ENCODE results near the gene DNAJB6. TPM values are rescaled to one million over a fixed set of nuclear protein-coding genes. Genes with fewer than 3 reads are reported as not detected.
"Not testable (repeated sequence)": the region's sequence is repeated elsewhere in the genome, so short reads cannot be mapped to it uniquely, and the experiment has no call there.

The DNAJB6 gene
- total RNA-seq, 1 donor from 2014 or later = 122 TPM

DNA sequence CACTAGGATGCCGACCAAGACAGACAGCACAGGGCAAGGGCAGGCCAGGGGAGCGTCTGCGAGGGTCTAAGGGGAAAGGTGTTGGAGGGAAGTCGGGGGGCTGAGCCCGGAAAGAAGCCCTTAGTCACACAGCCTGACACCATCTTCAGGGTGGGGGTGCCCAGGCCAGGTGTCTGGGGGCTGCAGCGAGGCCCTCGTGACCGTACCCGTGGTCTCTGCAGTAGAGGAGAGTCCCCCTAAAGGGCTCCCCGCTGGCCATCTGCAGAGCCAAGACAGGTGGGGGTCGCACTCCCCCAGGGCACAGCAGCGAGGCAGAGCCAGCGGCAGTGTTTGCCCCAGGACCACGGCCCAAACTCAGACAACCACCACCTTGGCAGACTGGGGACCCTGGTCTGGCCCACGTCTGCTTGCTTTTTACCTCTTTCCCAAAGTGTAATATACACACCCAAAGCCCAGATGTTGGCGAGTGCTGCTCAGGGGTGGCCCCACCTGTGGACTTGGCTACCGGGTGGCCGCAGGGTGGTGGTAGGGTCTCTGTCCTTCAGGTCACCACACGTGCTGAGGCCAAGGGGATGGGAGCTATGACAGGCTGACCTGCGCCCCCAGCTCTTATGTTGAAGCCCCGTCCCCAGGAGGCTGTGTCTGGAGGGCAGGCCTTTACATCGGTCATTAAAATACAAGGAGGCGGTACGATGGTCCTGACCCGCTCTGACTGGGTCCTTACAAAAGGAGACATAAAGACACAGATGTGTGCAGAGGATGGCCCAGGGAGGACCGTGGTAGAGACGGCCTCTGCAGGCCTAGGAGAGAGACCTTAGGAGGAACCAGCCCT lies 107.4 kb downstream of the DNAJB6 start:
- DNase-seq (ENCODE audit: low spot score) = no peak
- H3K4me3 Mint-ChIP-seq (ENCODE audit: low read depth) = no peak overlapping the region
- H3K4me1 Mint-ChIP-seq (ENCODE audit: low read depth) = no peaks in the 10 kb centered on the region
- no peaks in the 10 kb centered on the region for H3K27me3 Mint-ChIP-seq (ENCODE audit: low read depth)
- no peak overlapping the region for H3K27ac Mint-ChIP-seq
- H3K36me3 Mint-ChIP-seq (ENCODE audit: low read depth) = no peaks in the 10 kb centered on the region
- intact Hi-C loops (cut with micrococcal nuclease) = no loop called here
- H3K9me3 Mint-ChIP-seq = no peaks in the 10 kb centered on the region

GRCh38 chr7:157444843-157445135 lies 108.0 kb downstream of the DNAJB6 start:
- H3K27me3 Mint-ChIP-seq (ENCODE audit: low read depth) = no peaks in the 10 kb centered on the region

GRCh38 chr7:157445246-157445955 lies 108.6 kb downstream of the DNAJB6 start:
- H3K36me3 Mint-ChIP-seq (ENCODE audit: low read depth) = no peaks in the 10 kb centered on the region
- H3K9me3 Mint-ChIP-seq = no peaks in the 10 kb centered on the region
- intact Hi-C loops (cut with micrococcal nuclease) = no loop called here
- no peak overlapping the region for H3K4me3 Mint-ChIP-seq (ENCODE audit: low read depth)
- no peaks in the 10 kb centered on the region for H3K4me1 Mint-ChIP-seq (ENCODE audit: low read depth)
- peaks cover 4% of the 10 kb centered on the region for H3K27me3 Mint-ChIP-seq (ENCODE audit: low read depth)
- DNase-seq (ENCODE audit: low spot score) = no peak
- H3K27ac Mint-ChIP-seq = no peak overlapping the region

More at GRCh38 chr7:157444843-157445135, 108.0 kb downstream of the DNAJB6 start:
- Mint-ChIP-seq H3K36me3 (ENCODE audit: low read depth) (no peaks in the 10 kb centered on the region), H3K4me1 (ENCODE audit: low read depth) (no peaks in the 10 kb centered on the region), H3K27ac (no peak overlapping the region), H3K4me3 (ENCODE audit: low read depth) (no peak overlapping the region), H3K9me3 (no peaks in the 10 kb centered on the region)
- intact Hi-C loops (cut with micrococcal nuclease) = no loop called here
- DNase-seq (ENCODE audit: low spot score) = no peak

- Mint-ChIP-seq H3K4me3 (ENCODE audit: low read depth) (no peak overlapping the region), H3K27me3 (ENCODE audit: low read depth) (peaks cover 4% of the 10 kb centered on the region), H3K36me3 (ENCODE audit: low read depth) (no peaks in the 10 kb centered on the region), H3K9me3 (no peaks in the 10 kb centered on the region), H3K27ac (no peak overlapping the region), H3K4me1 (ENCODE audit: low read depth) (no peaks in the 10 kb centered on the region)
- intact Hi-C loops (cut with micrococcal nuclease) = no loop called here
- DNase-seq (ENCODE audit: low spot score) = no peak
Observed at GRCh38 chr7:157445956-157446295, 109.1 kb downstream of the DNAJB6 start.

GRCh38 chr7:157446322-157446721 lies 109.5 kb downstream of the DNAJB6 start:
- Mint-ChIP-seq H3K27me3 (ENCODE audit: low read depth) (peaks cover 8% of the 10 kb centered on the region), H3K9me3 (no peaks in the 10 kb centered on the region), H3K4me3 (ENCODE audit: low read depth) (no peak overlapping the region), H3K36me3 (ENCODE audit: low read depth) (no peaks in the 10 kb centered on the region), H3K27ac (no peak overlapping the region), H3K4me1 (ENCODE audit: low read depth) (no peaks in the 10 kb centered on the region)
- intact Hi-C loops (cut with micrococcal nuclease) = no loop called here
- no peak for DNase-seq (ENCODE audit: low spot score)

- H3K36me3 Mint-ChIP-seq (ENCODE audit: low read depth); H3K9me3 Mint-ChIP-seq; H3K4me3 Mint-ChIP-seq (ENCODE audit: low read depth); DNase-seq (ENCODE audit: low spot score); H3K27ac Mint-ChIP-seq; intact Hi-C loops (cut with micrococcal nuclease); H3K4me1 Mint-ChIP-seq (ENCODE audit: low read depth): not testable (repeated sequence)
- H3K27me3 Mint-ChIP-seq (ENCODE audit: low read depth) = peaks cover 32% of the 10 kb centered on the region
Observed at GRCh38 chr7:157454003-157454402, 117.2 kb downstream of the DNAJB6 start.

DNA sequence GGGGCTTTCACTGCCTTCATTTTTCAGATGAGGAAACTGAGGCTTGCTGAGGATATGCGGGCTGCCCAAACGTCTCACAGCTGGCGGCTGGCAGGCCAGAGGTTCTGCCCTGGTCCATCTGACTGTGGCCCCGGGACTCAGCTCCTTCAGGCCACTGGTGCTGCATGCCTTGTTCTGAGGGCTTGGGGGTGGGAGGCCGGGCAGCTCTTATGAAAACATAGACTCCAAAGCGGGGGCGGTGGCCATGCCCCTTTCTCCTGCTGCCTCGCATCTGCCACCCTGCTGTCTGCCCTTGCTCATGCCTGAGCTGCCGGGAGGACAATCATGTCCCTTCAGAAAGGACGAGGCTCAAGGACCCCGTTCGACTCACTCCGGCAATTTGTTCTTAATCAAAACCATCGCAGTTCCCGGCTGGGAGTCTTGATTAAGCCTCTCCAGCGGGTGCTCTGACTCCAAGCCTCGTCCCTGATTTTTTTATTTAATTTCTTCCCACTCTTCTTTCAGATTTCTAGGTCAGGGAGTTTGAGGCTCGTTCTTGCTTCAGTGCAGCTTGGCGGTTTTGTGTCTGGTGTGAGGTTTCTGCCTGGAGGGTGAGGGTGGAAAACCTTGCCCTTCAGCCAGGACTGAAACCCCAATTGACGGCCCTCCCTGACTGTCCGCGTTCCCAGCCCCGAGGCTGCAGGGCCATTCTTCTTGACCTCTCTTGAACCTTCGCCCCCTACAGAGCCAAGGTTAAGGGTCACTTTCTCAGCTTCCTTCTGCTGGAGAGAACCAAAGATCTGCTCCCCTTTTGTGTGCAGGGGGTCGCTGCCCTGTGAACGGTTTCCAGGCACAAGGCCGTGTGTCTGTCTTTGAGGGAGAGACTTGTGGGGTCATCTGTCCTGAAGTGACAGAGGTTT lies 120.8 kb downstream of the DNAJB6 start:
- Mint-ChIP-seq H3K9me3 (peaks cover 4% of the 10 kb centered on the region), H3K4me3 (ENCODE audit: low read depth) (no peak overlapping the region), H3K4me1 (ENCODE audit: low read depth) (peaks cover 4% of the 10 kb centered on the region), H3K27ac (no peak overlapping the region), H3K36me3 (ENCODE audit: low read depth) (peaks cover 2% of the 10 kb centered on the region), H3K27me3 (ENCODE audit: low read depth) (peaks cover 25% of the 10 kb centered on the region)
- no peak for DNase-seq (ENCODE audit: low spot score)
- intact Hi-C loops (cut with micrococcal nuclease) = no loop called here

GRCh38 chr7:157458254-157458633 lies 121.4 kb downstream of the DNAJB6 start:
- no peak for DNase-seq (ENCODE audit: low spot score)
- Mint-ChIP-seq H3K9me3 (peaks cover 4% of the 10 kb centered on the region), H3K27ac (no peak overlapping the region), H3K36me3 (ENCODE audit: low read depth) (no peaks in the 10 kb centered on the region), H3K4me3 (ENCODE audit: low read depth) (no peak overlapping the region), H3K27me3 (ENCODE audit: low read depth) (peaks cover 19% of the 10 kb centered on the region), H3K4me1 (ENCODE audit: low read depth) (peaks cover 6% of the 10 kb centered on the region)
- intact Hi-C loops (cut with micrococcal nuclease) = no loop called here

GRCh38 chr7:157459966-157460365 lies 123.2 kb downstream of the DNAJB6 start:
- no peaks in the 10 kb centered on the region for H3K9me3 Mint-ChIP-seq
- H3K27me3 Mint-ChIP-seq (ENCODE audit: low read depth) = peaks cover 22% of the 10 kb centered on the region
- no peak overlapping the region for H3K27ac Mint-ChIP-seq
- no peak overlapping the region for H3K4me3 Mint-ChIP-seq (ENCODE audit: low read depth)
- peaks cover 6% of the 10 kb centered on the region for H3K4me1 Mint-ChIP-seq (ENCODE audit: low read depth)
- no peaks in the 10 kb centered on the region for H3K36me3 Mint-ChIP-seq (ENCODE audit: low read depth)
- no peak for DNase-seq (ENCODE audit: low spot score)
- intact Hi-C loops (cut with micrococcal nuclease) = no loop called here

GRCh38 chr7:157460721-157461120 lies 123.9 kb downstream of the DNAJB6 start:
- H3K27me3 Mint-ChIP-seq (ENCODE audit: low read depth) = peaks cover 17% of the 10 kb centered on the region
- no peak for DNase-seq (ENCODE audit: low spot score)
- no peaks in the 10 kb centered on the region for H3K9me3 Mint-ChIP-seq
- H3K4me3 Mint-ChIP-seq (ENCODE audit: low read depth) = no peak overlapping the region
- no peak overlapping the region for H3K27ac Mint-ChIP-seq
- H3K4me1 Mint-ChIP-seq (ENCODE audit: low read depth) = peaks cover 6% of the 10 kb centered on the region
- H3K36me3 Mint-ChIP-seq (ENCODE audit: low read depth) = no peaks in the 10 kb centered on the region
- intact Hi-C loops (cut with micrococcal nuclease) = no loop called here

- intact Hi-C loops (cut with micrococcal nuclease) = no loop called here
- Mint-ChIP-seq H3K36me3 (ENCODE audit: low read depth) (no peaks in the 10 kb centered on the region), H3K27ac (no peak overlapping the region), H3K4me1 (ENCODE audit: low read depth) (peaks cover 6% of the 10 kb centered on the region), H3K27me3 (ENCODE audit: low read depth) (peaks cover 18% of the 10 kb centered on the region), H3K9me3 (no peaks in the 10 kb centered on the region), H3K4me3 (ENCODE audit: low read depth) (no peak overlapping the region)
- no peak for DNase-seq (ENCODE audit: low spot score)
Observed at GRCh38 chr7:157461573-157462418, 125.0 kb downstream of the DNAJB6 start.

DNA sequence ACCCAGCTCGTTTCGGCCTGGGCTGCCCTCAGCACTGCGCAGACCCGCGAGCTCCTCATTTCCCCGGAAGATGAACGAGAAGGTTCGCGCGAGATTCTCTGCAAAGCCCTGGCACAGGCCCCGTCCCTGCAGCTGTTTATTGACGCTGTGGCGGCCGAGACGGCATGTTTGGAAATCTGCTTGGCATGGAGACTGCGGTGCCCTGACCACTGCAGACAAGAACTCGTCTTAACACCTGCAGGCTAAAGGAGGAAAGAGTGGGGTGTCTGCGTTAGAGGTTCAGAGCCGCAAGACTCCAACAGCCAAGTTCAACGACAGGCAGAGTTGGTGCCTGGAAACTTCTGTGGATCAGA lies 125.6 kb downstream of the DNAJB6 start:
- no peaks in the 10 kb centered on the region for H3K9me3 Mint-ChIP-seq
- intact Hi-C loops (cut with micrococcal nuclease) = no loop called here
- no peaks in the 10 kb centered on the region for H3K36me3 Mint-ChIP-seq (ENCODE audit: low read depth)
- no peak overlapping the region for H3K27ac Mint-ChIP-seq
- no peak for DNase-seq (ENCODE audit: low spot score)
- no peak overlapping the region for H3K4me3 Mint-ChIP-seq (ENCODE audit: low read depth)
- peaks cover 6% of the 10 kb centered on the region for H3K4me1 Mint-ChIP-seq (ENCODE audit: low read depth)
- peaks cover 13% of the 10 kb centered on the region for H3K27me3 Mint-ChIP-seq (ENCODE audit: low read depth)
